Esophagus muscularis mucosa (tissue), 4 donors: ENCODE results near the gene CHPF2.

Source experiments
- CTCF ChIP-seq, 3 experiments: fragments of 200-600 bp in 2 of 3; fragments of 450-650 bp in 1 of 3; sonication (generic) in 2 of 3; IDR thresholded peaks; one replicate each; pipeline ENCODE4 v1.5.1; 2017 to 2019; ENCODE audit warnings: antibody characterized with exemption in 3 of 3, mild to moderate bottlenecking in 2 of 3, moderate library complexity in 1 of 3
- EP300 ChIP-seq: sonication (generic); formaldehyde crosslinking; IDR thresholded peaks from one replicate; pipeline ENCODE4 v1.6.1; 2017; ENCODE audit warnings: antibody characterized with exemption
- POLR2A ChIP-seq: fragments of 450-650 bp; IDR thresholded peaks from one replicate; pipeline ENCODE4 v1.6.1; 2017; ENCODE audit warnings: antibody characterized with exemption, moderate library complexity, mild to moderate bottlenecking, low read depth
- POLR2AphosphoS5 ChIP-seq, 2 donors: sonication (generic); formaldehyde crosslinking; IDR thresholded peaks; one replicate each; pipeline ENCODE4 v1.6.1; 2017; ENCODE audit warnings: antibody characterized with exemption in 2 of 2

- TF ChIP-seq EP300 = no peak
- TF ChIP-seq POLR2A = no peak
- TF ChIP-seq CTCF (IDR thresholded peaks at IDR 0.05) = no peak
- no peak for TF ChIP-seq POLR2AphosphoS5 (IDR thresholded peaks at IDR 0.05)
Observed at GRCh38 chr7:151188252-151188542, 44.1 kb upstream of the CHPF2 start.
